Measurements from ENCODE around the gene GRK2.

- TF ChIP-seq CTCF (IDR thresholded peaks at IDR 0.05) = no peak
- no peak for TF ChIP-seq POLR2A (IDR thresholded peaks at IDR 0.05)
Measured at GRCh38 chr11:67227726-67228125, 38.5 kb upstream of the GRK2 start.

Data from heart left ventricle (tissue), 13 donors.